ENCODE measurements around the gene UBE2V1. TPM values are rescaled to one million over a fixed set of nuclear protein-coding genes. Genes with fewer than 3 reads are reported as not detected.
A peak's percentile ranks its signal among the peaks of the same experiment; 100 is the strongest.

UBE2V1 gene
- total RNA-seq, 1 donor from 2014 or later = 149 TPM

DNA sequence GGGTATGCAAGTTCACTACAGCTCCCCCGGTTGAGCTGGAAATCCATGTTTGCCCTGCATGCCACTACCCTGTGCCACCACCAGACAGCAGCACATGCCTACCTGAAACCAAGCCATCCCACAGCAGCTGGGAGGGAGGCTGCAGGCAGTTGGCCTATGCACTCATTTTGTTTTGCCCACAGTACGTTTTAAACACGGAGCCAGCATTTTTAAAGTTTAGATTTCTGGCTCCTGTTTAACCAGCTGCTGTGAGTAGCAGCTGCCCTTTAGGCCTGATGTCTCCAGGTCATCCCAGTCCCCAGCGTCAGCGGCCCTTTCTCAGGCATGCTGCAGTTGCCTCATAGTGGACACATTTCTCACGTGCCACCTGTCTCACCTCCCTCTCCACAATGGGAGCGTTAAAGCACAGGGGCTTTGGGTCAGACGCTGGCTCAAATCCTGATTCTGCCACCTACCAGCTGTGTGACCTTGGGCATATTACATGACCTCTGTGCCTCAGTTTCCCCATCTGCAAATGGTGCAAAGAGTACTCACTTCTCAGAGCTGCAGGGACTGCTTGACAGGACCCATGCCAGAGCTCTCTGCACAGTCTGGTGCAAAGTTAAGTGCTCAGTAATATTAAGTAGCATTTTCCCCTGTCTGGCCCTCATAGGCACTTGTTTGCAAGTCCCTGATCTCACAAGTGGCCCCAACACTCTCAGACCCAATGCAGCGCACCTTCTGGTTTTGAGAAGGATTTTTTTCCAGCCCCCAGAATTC lies 8.2 kb upstream of the UBE2V1 start:
- no peak overlapping the region for H3K27ac Mint-ChIP-seq (ENCODE audit: unreplicated experiment)
- TF ChIP-seq, protein P1, sequence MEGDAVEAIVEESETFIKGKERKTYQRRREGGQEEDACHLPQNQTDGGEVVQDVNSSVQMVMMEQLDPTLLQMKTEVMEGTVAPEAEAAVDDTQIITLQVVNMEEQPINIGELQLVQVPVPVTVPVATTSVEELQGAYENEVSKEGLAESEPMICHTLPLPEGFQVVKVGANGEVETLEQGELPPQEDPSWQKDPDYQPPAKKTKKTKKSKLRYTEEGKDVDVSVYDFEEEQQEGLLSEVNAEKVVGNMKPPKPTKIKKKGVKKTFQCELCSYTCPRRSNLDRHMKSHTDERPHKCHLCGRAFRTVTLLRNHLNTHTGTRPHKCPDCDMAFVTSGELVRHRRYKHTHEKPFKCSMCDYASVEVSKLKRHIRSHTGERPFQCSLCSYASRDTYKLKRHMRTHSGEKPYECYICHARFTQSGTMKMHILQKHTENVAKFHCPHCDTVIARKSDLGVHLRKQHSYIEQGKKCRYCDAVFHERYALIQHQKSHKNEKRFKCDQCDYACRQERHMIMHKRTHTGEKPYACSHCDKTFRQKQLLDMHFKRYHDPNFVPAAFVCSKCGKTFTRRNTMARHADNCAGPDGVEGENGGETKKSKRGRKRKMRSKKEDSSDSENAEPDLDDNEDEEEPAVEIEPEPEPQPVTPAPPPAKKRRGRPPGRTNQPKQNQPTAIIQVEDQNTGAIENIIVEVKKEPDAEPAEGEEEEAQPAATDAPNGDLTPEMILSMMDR (IDR thresholded peaks at IDR 0.05; ENCODE audit: partially characterized antibody, unreplicated experiment) = peak; percentile 48
- H3K27me3 Mint-ChIP-seq (ENCODE audit: unreplicated experiment) = no peaks in the 10 kb centered on the region
- H3K9me3 Mint-ChIP-seq (ENCODE audit: unreplicated experiment) = peaks cover 7% of the 10 kb centered on the region
- peak; percentile 54 for DNase-seq
- peaks cover 2% of the 10 kb centered on the region for H3K4me1 Mint-ChIP-seq (ENCODE audit: low read depth, unreplicated experiment)
- H3K36me3 Mint-ChIP-seq (ENCODE audit: unreplicated experiment) = peaks cover 4% of the 10 kb centered on the region
- no peak overlapping the region for H3K4me3 Mint-ChIP-seq (ENCODE audit: unreplicated experiment)

DNA sequence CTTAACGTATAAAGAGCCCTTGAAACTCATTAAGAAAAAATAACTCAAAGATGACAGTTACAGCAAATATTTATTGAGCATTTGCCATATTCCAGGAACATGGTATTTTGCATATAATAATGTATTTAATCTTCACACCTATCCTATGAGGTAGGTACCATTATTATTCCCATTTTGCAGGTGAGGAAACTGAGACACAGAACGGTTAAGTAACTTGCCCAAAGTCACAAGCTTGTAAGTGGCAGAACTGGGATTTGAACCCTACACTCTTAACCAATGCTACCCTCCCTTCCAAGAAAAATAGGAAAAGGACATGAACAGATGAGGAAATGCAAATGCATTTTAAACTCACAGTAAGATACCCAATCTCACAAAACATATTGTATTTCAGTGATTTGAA lies 5.3 kb upstream of the UBE2V1 start:
- DNase-seq = no peak
- H3K36me3 Mint-ChIP-seq (ENCODE audit: unreplicated experiment) = no peaks in the 10 kb centered on the region
- H3K27ac Mint-ChIP-seq (ENCODE audit: unreplicated experiment) = no peak overlapping the region
- H3K9me3 Mint-ChIP-seq (ENCODE audit: unreplicated experiment) = peaks cover 2% of the 10 kb centered on the region
- TF ChIP-seq, protein P1 (IDR thresholded peaks at IDR 0.05; ENCODE audit: partially characterized antibody, unreplicated experiment) = no peak
- H3K4me1 Mint-ChIP-seq (ENCODE audit: low read depth, unreplicated experiment) = peaks cover 14% of the 10 kb centered on the region
- H3K4me3 Mint-ChIP-seq (ENCODE audit: unreplicated experiment) = no peak overlapping the region
- H3K27me3 Mint-ChIP-seq (ENCODE audit: unreplicated experiment) = no peaks in the 10 kb centered on the region

DNA sequence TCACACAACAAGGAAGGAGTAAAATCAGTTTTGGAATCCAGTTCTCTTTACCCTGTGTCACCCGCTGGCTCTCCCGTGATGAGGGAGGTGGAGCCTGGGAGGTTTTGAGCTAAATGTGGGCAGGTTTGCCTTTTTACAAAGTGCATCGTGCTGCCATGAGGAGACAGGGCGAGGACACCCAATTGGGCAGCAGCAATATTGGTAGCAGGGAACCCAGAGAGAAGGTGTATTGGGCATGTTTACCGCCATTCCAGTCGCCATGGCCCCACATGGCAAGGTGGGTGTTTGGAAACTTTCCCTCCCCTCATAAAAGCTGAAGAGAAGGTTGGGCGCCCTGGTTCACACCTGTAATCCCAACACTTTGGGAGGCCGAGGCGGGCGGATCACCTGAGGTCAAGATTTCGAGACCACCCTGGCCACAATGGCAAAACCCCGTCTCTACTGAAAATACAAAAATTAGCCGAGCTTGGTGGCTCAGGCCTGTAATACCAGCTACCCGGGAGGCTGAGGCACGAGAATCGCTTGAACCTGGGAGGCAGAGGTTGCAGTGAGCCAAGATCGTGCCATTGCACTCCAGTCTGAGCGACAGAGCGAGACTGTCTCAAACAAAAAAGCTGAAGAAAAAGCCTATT lies 3.5 kb upstream of the UBE2V1 start:
- peak overlapping the region; percentile 91 for H3K4me3 Mint-ChIP-seq (ENCODE audit: unreplicated experiment)

DNA sequence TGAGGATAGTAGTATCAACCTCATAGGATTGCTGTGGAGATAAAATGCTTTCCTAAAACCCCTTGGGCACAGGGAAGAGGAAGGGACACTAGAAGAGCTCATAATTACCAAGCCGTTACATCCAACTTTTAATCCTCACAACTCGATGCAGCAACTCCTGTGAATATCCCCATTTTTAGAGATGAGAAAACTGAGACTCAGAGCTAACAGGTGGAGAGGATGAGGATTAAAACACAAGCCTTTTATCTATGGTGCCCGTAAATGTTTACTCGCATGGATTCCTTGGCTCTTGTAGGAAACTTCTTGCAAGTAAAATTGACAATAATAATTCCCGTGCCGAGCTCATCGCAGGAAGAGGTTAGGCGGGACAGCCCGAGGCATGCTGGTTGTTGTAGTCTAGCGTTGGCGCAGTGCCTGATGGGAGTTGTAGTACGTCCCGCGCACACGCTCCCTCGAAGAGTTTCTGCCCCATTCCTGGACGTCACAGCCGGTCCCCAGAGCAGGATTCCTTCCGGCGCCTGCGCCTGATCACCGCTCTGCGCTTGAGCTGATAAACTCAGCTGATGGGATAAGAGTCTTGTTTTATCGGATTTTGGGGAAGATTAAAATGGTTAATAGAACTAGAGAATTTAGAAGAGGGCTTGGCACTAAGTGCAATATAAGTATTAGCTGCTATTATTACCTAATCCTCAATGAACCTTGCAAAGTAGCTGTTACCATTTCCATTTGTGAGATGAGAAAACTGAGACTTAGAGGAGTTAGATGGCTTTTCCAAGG lies 2.8 kb upstream of the UBE2V1 start:
- TF ChIP-seq, protein P1 (IDR thresholded peaks at IDR 0.05; ENCODE audit: partially characterized antibody, unreplicated experiment) = no peak
- Mint-ChIP-seq H3K36me3 (ENCODE audit: unreplicated experiment) (no peaks in the 10 kb centered on the region), H3K4me3 (ENCODE audit: unreplicated experiment) (peak overlapping the region; percentile 91), H3K4me1 (ENCODE audit: low read depth, unreplicated experiment) (peaks cover 25% of the 10 kb centered on the region), H3K27me3 (ENCODE audit: unreplicated experiment) (no peaks in the 10 kb centered on the region), H3K27ac (ENCODE audit: unreplicated experiment) (peak overlapping the region; percentile 15), H3K9me3 (ENCODE audit: unreplicated experiment) (peaks cover 2% of the 10 kb centered on the region)
- DNase-seq = peak; percentile 92

More for the DNA sequence above, 3.5 kb upstream of the UBE2V1 start:
- Mint-ChIP-seq H3K9me3 (ENCODE audit: unreplicated experiment) (peaks cover 2% of the 10 kb centered on the region), H3K36me3 (ENCODE audit: unreplicated experiment) (no peaks in the 10 kb centered on the region), H3K4me1 (ENCODE audit: low read depth, unreplicated experiment) (peaks cover 22% of the 10 kb centered on the region), H3K27me3 (ENCODE audit: unreplicated experiment) (no peaks in the 10 kb centered on the region), H3K27ac (ENCODE audit: unreplicated experiment) (peak overlapping the region; percentile 15)
- TF ChIP-seq, protein P1 (IDR thresholded peaks at IDR 0.05; ENCODE audit: partially characterized antibody, unreplicated experiment) = no peak
- DNase-seq = no peak
